GM21447 (cell line): ENCODE measurements around the gene EEF2KMT.
"Not testable (repeated sequence)": the region's sequence is repeated elsewhere in the genome, so short reads cannot be mapped to it uniquely, and the experiment has no call there.

ENCODE experiments used
- ATAC-seq: cut with Tn5 transposase; IDR thresholded peaks from one replicate; pipeline ENCODE4 v1.9.1; 2021; ENCODE audit not compliant: unreplicated experiment

Gene EEF2KMT

DNA sequence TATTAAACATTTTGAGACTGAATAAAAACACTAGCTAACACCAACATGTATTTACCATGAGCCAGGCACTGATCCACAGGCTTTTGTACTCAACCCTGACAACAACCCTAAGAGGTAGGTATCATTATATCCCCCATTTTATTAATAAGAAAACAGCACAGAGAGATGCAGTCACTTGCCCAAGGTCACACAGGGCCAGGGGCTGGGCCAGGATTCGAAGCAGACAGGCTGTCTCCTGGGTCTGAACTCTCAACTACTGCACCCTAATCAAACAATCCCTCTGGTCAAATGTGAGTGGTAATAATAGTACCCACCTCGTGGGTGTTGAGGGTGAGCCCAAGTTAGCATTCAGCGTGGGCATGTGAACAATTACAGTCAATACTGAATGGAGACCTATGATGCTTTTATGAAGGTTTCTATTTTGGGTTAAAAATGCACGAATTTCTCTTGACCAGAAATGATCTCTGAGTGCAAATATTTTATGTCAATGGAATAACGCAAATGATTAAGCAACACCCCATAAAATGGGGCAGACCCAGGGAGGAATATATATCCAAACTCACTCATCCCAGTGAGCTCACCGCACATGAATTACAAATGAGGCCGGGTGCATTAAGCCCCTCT, 1.0 kb downstream of the EEF2KMT start:
- not testable (repeated sequence) for ATAC-seq

DNA sequence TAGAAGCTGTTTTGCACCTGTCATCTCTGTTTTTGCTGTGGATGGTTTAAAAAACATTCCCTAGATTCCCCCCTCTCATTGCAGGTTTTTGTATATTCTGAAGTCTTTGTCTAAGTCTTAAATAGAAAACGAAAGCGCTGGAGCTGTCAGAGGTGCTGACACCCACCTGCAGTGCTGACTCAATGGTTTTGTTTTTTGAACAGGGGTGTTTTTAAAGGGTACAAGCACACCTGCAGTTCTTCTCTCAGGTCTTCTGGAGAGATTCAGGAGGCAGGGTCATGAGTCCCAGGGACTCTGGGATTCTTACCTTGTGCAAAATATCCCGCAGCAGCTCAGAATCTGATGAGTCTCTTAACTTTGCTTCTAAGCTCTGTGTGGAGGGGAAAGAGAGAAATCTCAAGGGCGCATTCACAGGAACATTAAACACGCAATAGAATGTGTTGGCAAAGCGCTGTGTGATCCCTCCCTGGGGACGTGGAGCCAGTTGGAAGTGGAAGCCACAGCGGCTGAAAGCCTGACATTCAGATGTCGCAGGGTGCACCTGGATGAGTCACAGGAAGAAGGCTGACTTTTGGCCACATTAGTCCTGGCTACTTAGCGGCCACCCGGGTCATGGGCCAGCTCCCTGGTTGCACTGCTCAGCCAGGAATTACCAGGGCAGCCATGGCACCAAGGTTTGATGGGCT, 2.3 kb downstream of the EEF2KMT start:
- not testable (repeated sequence) for ATAC-seq

DNA sequence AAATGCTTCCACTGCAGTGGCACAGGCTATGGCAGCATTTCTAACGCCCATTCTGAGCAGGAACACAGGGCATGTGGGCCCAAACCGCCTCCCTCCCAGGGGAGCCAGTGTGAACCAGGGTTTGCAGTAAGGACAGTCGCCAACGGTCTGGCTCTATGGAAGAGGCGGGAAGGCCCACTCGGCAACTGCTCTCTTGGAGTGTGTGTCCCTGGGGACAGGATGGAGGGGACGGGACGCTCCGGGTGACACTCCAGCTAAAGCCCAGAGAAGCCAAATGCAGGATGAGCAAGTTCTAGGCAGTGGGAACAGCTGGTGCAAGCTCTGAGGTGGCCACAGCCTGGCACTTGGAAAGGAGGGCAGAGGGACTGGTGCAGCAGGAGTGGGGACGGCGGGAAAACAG, 3.8 kb downstream of the EEF2KMT start:
- not testable (repeated sequence) for ATAC-seq

DNA sequence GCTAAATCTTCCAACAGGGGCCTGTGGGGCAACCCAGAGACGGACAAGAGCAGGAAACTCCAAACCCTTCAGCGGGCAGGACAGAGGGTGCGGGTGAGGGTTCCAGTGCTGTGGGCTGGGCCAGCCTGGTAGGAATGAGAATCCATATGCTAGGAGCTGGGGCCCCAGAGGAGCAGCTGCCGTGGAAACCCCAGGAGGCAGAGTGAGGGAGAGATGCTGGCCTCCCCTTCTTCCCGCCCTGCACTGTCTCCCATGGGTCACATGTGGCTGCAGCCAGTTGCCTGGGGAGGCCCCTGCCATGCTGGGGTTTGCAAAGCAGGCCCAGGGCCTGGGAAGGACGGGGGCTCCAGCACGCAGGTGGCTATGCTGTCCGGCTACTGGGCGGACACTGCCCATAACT, 4.5 kb downstream of the EEF2KMT start:
- not testable (repeated sequence) for ATAC-seq

DNA sequence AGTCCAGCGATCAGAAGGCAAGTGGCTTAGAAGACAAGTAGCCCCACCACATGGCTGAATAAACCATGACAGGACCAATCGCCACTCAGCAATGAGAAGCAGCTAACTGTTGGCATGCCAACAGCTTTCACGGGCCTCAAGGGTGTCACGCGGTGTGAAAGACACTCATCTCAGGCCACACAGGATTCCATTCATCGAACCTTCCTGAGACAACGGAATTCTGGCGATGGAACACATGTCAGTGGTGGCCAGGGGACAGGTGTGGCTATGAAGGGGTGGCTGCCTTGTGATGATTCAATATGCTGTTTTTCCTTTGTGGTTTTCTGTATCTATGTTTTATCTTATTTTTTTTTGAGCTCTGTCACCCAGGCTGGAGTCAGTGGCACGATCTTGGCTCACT, 7.0 kb downstream of the EEF2KMT start:
- ATAC-seq, result not testable (repeated sequence)

DNA sequence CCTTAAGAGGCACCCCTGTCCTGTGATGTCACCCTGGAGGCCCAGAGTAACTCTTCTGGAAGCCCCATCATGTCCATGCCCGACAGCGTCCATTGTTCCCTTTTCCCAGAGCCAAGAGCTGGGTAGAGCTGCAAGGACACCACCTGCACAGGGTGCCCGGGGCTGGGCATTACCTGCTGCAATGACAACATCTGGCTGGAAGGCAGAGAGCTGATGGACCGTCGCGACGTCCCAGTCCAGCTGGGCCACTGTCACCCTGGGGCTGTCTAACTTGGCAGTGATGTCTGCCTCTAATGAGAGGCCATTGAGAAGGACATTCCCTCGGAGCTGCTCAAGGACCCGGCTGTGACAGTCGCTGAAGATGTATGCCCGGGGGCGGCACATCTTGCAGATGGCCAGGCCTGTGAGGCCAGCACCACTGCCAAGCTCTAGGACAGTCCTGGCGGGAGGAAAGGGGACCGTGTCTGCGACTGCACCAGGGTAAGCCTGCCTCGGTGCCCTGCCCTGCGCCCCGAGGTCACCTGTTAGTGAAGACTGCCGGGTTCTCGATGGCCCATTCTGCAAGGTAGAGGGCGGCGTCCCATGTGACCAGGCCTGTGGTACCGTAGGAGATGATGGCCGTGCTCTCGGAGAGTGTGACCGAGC, 7.6 kb downstream of the EEF2KMT start:
- ATAC-seq, result not testable (repeated sequence)

DNA sequence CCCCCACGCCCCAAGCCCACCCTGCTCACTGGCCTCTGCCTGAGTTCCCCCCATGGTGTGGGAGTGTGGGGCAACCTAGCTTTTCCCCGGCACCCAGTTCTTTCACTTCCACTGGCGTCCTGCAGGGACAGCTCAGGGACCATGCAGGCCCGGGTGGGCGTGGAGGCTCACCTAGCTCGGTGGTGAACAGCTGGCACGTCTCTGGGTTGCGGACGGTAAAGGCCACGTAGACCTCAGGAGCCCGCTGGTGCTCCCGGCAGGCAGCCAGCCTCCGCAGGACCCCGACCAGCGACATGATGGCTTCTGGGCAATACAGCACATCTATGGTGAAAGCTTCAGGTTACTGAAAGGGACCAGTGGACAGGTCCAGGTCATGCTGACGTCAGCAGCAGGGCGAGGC, 8.7 kb downstream of the EEF2KMT start:
- not testable (repeated sequence) for ATAC-seq

DNA sequence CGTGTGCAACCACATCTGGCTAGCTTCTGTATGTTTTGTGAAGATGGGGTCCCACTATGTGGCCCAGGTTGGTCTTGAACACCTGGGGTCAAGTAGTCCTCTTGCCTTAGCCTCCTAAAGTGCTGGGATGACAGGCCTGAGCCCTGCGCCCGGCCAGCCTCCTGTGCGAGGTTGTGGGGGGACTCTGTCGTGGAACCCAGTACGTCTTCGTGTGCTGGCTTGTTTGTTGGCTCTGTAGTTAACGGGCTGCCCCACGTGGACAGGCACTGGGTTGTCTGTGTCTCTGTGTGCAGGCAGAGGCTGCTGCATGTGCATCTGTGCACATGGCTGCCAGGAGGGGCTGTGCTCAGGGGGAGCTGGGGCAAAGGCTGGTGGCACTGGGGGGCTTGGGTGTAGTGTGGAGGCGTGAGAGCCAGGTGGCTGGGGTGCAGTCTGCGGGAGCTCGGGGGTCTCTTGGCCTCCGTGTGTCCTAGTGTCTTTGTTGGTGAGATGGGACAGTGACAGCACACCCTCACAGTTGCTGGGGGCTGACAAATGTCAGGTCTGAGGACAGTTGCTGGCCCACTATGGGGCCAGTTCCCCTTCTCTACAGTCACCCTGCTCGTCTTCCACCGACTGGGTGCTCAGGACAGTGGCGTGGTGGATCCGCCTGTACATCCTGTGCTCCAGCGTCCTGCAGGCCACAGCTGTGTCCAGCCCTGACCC, 9.4 kb downstream of the EEF2KMT start:
- not testable (repeated sequence) for ATAC-seq

DNA sequence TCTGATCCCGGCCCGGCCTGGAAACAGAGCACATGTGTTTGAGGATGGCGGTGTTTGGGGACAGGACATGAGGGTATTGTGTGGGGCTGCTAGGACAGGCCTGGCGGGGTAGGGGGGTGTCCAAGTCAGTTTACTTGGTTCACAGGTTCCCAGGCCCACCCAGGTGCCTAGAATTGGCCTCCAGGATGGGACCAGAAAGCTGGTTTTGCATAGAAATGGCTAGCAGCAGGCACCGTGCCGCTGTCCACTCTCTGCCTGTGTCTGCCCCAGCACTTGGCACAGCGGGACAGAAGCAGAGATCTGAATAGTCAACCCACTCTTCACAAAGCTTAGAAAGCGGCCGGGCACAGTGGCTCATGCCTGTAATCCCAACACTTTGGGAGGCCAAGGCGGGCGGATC, 11.9 kb downstream of the EEF2KMT start:
- not testable (repeated sequence) for ATAC-seq

DNA sequence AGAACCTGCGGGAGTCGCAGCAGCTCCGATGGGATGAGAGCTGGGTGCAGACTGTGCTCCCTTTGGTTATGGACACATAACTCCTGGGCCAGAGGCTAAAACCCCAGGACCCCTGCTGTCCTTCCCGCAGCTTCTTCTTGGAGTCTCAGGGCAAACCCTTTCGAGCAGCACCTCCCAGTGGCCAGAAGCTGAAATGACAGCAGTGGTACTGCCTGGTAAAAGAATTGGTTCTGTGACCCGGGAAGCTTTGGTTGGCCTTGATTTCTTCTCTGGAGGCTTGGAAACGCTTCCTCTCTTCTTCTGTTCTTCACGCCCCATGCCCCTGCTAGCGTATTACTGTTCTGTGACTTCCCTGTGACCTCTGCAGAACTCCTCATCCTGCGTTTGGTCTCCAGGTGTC, 12.8 kb downstream of the EEF2KMT start:
- not testable (repeated sequence) for ATAC-seq

DNA sequence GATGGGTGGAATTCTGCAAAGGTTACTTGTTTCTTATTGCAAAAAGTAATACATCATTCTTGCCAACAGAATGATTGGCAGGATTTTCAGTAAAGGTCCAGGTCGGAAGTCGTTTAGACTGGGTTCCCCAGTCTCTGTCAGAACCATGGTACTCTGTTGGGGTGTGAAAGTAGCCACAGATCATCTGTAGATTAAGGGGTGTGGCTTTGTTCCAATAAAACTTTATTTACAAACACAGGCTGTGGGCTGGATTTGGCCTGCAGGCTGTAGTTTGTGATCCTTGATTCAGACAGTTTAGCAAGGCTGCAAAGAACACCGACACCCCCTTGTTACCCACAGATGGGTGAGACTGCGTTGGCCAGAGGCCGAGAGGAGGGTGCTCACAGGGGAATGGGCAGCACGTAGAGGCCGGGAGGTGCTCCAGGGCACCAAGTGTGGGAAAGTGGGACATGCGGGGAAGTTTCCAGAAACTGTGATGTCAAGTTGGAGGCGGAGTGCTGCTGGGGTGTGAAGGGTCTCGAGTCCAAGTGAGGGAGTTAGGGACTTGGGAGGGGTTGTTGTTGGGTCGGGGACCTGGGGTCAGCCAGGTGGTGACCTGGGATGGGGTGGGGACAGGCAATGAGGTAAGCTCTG, 13.4 kb downstream of the EEF2KMT start:
- ATAC-seq, result not testable (repeated sequence)

DNA sequence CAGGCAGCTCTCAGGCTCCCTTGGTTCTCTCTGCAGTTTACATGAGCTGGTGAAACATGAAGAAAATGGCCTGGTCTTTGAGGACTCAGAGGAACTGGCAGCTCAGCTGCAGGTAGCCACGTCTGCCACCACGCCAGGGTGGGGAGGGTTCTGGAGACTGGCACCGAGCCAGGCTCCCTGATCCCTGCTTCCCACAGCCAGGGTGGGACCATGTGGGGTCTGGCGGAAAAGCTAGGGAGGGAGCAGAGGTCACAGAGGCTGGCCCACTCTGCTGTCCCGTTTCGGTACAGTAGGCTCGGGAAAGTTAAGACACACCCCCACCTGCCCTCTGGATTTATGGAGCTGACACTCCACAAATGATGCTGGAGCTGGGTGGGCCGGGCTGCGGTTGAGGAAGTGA, 13.9 kb downstream of the EEF2KMT start:
- not testable (repeated sequence) for ATAC-seq

DNA sequence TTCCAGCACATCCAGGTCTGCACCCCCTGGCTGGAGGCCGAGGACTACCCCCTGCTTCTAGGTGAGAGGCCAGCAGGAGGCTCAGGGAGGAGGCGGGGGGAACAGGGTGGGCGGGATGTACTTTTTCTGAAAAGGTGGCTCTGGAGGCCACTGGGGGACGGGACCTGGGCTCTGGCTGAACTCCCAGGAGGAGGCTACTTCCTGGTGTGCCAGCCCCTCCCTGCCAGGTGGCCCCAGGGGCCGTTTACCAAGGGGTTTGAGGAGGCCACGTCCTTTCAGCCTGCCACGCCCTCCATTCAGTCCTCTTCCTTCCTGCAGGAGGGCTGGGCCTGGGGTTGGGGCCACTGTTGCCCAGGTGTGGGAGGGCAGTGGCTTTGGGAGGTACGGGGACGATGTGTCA, 16.6 kb downstream of the EEF2KMT start:
- not testable (repeated sequence) for ATAC-seq

DNA sequence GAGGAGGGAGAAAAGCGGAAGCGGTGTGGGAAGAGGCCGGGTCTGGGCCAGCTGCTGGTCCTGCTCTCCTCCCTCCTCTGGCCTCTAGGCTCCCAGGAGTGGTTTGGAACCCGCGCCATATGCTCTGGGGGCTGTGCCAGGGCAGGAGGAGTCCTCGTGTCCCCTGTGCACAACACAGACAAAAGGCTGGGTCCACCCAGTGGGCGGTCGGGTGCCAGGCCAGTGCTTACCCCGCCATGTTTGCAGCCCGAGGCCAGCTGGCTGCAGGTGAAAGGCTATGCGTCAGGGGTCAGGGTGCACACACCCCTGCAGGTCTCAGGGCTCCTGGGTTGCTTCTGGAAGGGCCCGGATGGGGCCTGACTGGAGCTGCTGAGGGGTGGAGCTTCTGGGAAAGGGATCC, 17.1 kb downstream of the EEF2KMT start:
- ATAC-seq, result not testable (repeated sequence)

DNA sequence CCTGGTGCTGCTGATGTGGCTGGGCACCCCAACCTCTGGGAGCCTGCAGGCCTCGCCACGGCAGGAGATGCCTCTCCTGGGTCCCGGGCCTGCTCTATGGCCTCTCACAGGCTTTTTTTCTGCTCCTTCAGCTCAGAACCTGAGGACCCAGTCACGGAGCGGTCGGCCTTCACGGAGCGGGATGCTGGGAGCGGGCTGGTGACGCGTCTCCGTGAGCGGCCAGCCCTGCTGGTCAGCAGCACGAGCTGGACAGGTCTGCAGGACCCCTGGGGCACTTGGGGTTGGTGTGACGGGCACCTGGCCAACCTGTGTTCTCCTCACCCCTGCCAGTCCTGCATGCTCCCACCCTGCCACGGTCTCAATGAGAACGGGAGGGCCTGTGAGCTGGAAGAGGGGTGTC, 19.0 kb downstream of the EEF2KMT start:
- no peak for ATAC-seq

DNA sequence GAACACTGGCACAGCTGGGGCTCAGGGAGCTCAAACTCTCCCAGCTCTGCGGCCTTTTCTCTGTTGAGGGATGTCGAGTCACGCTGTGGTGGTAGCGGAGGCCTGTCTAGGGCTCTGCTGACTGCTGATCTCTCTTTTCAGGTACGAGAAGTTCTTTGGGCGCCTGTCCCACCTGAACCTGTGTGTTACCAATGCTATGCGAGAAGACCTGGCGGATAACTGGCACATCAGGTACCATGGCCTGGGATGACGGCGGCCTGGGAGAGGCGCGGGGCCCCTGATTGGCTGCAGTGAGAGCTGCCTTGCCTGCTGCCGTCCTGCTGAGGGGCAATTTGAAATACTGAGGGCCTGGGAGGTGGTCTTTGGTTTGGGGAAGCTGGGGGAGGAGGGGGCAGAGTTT, 20.3 kb downstream of the EEF2KMT start:
- no peak for ATAC-seq

DNA sequence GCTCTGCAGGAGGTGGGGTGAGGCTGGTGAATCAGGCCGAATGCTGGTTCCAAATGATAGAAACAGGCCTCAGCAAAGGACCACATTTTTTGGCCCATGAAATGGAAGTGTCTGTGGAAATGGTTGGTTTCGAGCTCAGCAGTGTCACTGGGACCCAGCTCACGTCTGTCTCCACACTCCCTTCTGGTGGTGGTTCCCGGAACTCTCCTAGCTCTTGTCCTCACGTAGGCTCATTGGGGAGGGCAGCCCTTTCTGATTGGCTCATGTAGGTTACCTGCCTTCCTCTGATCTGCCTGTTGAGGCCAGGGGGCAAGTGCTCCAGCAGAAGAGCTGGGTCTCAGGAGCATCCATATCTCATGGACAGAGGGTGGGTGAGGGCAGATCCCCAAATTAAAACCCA, 22.0 kb downstream of the EEF2KMT start:
- ATAC-seq, result no peak

DNA sequence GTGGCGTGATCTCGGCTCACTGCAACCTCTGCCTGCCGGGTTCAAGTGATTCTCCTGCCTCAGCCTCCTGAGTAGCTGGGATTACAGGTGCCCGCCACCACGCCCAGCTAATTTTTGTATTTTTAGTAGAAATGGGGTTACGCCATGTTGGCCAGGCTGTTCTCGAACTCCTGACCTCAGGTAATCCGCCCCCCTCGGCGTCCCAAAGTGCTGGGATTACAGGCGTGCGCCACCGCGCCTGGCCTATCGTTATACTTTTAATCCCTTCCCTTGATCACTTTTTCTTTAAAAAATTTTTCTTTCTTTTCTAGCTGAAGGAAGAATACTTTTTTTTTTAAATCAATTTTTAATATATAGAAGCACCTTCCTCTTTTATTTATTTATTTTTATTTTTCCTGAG, 23.8 kb downstream of the EEF2KMT start:
- ATAC-seq, result not testable (repeated sequence)

DNA sequence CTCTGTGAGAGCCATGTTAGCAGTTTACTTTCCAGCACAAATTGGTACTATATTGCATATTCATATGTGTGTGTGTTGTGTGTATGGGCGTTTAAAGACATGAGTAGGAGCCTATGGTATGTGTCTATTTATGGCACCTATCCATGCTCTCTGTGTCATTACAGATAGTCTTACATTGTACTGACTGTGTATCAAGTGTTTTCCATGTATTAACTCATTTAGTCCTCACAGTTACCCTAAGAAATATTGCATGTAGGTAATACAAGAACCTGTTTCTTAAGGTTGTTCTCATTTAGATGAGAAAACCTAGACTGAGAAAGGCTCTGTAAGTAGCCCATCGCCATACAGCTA, 24.3 kb downstream of the EEF2KMT start:
- no peak for ATAC-seq

DNA sequence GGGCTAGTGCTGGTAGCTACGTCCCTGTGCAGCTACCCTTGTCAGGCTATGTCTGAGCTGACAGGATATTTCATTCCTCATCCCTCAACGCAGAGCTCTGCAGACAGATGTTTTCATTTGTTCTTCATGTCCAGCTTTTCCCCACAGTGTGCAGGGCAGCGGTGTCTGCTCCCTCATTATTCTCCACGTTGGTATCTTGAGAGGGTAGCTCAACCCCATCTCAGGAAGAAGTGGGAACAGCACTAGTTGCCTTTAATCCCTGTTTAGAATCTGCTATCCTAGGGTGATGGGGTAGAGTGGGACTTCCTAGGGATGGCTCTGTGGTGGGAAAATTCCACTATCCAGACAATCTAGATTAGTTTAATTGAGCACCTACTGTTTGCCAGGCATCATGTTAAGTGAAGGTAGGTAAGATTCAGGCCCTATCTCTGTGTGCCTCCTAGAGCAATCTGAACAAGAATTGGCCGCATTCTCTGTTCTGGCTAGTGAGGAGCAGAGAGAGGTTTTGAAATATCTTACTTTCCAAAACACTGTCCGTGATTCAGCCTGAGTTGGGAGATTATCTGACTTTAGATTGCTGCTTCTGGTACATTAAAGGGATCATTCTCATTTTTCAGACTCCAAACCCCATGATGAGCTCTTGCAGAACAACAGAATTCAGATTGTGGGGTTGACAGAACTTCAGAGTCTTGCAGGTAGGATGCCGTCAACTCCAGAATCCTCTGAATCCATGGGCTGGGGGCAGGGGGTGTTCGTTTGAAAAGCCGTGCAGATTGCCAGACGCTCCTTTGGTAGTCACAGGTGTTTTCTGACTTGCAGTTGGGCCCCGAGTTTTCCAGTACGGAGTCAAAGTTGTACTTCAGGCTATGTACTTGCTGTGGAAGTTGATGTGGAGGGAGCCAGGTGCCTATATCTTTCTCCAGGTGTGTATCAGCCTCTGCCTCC, 25.0 kb downstream of the EEF2KMT start:
- ATAC-seq, result no peak
